Mesenteric fat pad (tissue), 1 donor: Measurements from ENCODE around the gene TUBGCP2. TPM values are rescaled to one million over a fixed set of nuclear protein-coding genes. Genes with fewer than 3 reads are reported as not detected.
A peak's percentile ranks its signal among the peaks of the same experiment; 100 is the strongest.

Experiments
- DNase-seq: peaks from one replicate; pipeline ENCODE4 v3.0.0-alpha.2; 2020; ENCODE audit warnings: low spot score
- total RNA-seq: library from RNA; stranded (reverse); fragmentation: NEBNext Ultra II Directional; extraction: Animal tissue kit (Norgen Biotek cat#: 25700); gene quantifications from one replicate; pipeline ENCODE4 v1.2.1, GENCODE V29; 2021
- donor health status: DM: yes; HTN: yes; CAD: no.

The TUBGCP2 gene
- total RNA-seq, 1 donor from 2014 or later, result 46.3 TPM

- peak; percentile 99 for DNase-seq
Observed at GRCh38 chr10:133309100-133309719, 538 bp upstream of the TUBGCP2 start.

GRCh38 chr10:133307776-133308420, 774 bp downstream of the TUBGCP2 start:
- no peak for DNase-seq

GRCh38 chr10:133306941-133307379, 1.7 kb downstream of the TUBGCP2 start:
- DNase-seq, result no peak

- no peak for DNase-seq
Observed at GRCh38 chr10:133306097-133306476, 2.6 kb downstream of the TUBGCP2 start.

GRCh38 chr10:133303206-133303605, 5.5 kb downstream of the TUBGCP2 start:
- DNase-seq, result no peak

GRCh38 chr10:133302230-133302629, 6.4 kb downstream of the TUBGCP2 start:
- DNase-seq, result no peak

- no peak for DNase-seq
Observed at GRCh38 chr10:133299738-133300137, 8.9 kb downstream of the TUBGCP2 start.

- no peak for DNase-seq
Observed at GRCh38 chr10:133299224-133299623, 9.4 kb downstream of the TUBGCP2 start.

- DNase-seq, result no peak
Observed at GRCh38 chr10:133298466-133298865, 10.2 kb downstream of the TUBGCP2 start.

- no peak for DNase-seq
Observed at GRCh38 chr10:133297504-133297903, 11.2 kb downstream of the TUBGCP2 start.

- no peak for DNase-seq
Observed at GRCh38 chr10:133295426-133296320, 13.0 kb downstream of the TUBGCP2 start.

- DNase-seq, result no peak
Observed at GRCh38 chr10:133294189-133294588, 14.5 kb downstream of the TUBGCP2 start.

GRCh38 chr10:133293810-133294119, 14.9 kb downstream of the TUBGCP2 start:
- no peak for DNase-seq

- no peak for DNase-seq
Observed at GRCh38 chr10:133292919-133293809, 15.5 kb downstream of the TUBGCP2 start.

GRCh38 chr10:133289761-133290160, 18.9 kb downstream of the TUBGCP2 start:
- no peak for DNase-seq

- no peak for DNase-seq
Observed at GRCh38 chr10:133287832-133288500, 20.7 kb downstream of the TUBGCP2 start.

GRCh38 chr10:133286366-133286765, 22.3 kb downstream of the TUBGCP2 start:
- DNase-seq, result no peak

- no peak for DNase-seq
Observed at GRCh38 chr10:133285217-133285616, 23.5 kb downstream of the TUBGCP2 start.

- no peak for DNase-seq
Observed at GRCh38 chr10:133283931-133284330, 24.7 kb downstream of the TUBGCP2 start.

GRCh38 chr10:133282846-133283390, 25.8 kb downstream of the TUBGCP2 start:
- no peak for DNase-seq
